HG03025 (cell line): Measurements from ENCODE around the gene TEAD3.

Experiments used
- ATAC-seq: cut with Tn5 transposase; IDR thresholded peaks from one replicate; pipeline ENCODE4 v1.9.1; 2021; ENCODE audit warnings: mild to moderate bottlenecking, moderate library complexity; ENCODE audit not compliant: unreplicated experiment, low FRiP score

The TEAD3 gene

DNA sequence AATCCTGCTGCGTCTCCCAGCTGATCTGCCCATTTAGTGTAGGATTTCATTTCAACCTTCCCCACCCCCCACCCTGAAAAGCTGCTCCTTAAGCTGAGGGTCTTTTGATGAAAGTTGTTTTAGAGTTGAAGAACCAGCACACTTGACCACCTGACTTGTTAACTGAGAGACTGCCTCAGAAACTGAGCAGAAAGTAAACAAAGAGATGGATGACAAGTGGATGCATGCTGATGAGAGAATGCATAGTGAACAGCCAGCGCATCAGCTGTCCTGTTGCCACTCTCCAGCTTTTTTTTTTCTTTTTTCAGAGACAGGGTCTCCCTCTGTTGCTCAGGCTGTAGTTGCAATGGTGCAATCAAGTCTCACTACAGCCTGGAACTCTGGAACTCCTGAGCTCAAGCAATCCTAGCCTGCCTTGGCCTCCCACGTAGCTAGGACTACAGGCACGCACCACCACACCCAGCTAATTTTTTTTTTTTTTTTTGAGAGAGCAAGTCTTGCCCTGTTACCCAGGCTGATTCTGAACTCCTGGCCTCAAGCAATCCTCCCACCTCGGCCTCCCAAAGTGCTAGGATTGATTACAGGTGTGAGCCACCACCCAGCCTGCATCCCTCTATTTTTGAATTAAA, 19.2 kb downstream of the TEAD3 start:
- ATAC-seq = no peak

DNA sequence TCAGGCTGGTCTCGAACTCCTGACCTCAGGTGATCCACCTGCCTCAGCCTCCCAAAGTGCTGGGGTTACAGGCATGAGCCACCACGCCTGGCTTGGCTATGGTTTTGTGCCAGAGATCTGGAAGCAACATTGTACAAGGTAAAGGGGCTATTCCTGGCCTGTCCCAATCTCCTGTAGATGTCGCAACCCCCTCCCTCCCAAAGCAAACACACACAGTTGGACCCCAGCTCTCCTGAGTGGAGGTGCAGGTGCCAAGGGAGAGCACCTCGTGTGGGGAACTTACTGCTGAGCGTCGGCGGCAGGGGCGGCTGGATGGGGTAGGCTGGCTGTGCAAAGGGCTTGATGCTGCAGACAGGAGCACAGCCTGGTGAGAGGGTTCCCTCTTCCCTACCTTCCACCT, 19.9 kb downstream of the TEAD3 start:
- ATAC-seq = no peak

DNA sequence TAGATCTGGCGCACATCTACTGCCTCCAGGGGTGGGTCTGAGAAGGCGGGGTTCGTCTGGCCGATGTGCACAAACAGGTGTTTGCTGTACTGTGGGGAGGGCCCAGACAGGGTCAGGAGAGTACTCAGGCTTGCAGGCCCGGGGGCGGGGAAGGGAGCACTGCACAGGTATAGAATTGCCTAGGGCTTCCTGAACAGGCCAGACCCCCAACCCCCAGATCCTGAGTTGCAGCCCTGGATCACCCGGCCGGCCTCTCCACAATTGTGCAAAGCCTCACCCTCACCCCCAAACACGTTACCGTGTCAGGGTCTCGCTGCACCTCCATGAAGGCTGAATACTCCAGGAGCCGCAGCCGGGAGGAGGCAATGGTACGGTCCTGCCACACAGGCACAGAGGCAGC, 20.9 kb downstream of the TEAD3 start:
- no peak for ATAC-seq

DNA sequence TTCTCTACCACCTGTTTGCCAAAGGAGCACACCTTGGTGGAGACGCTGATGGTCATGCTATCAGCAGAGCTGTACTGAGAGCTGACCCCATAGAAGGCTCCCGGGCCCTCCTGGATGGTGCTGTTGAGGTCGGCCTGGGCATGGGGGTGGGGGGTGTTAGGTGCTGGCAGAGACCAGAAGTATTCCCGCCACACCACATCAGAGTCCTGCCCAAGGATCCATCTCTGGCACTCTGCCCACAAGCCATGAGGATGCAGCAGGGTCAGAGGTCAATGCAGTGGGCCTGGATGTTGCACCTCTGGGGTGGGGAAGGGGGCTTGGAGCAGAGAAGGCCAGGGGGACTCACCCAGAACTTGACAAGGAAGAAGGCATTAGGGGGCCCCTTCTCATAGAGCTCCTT, 21.3 kb downstream of the TEAD3 start:
- no peak for ATAC-seq

DNA sequence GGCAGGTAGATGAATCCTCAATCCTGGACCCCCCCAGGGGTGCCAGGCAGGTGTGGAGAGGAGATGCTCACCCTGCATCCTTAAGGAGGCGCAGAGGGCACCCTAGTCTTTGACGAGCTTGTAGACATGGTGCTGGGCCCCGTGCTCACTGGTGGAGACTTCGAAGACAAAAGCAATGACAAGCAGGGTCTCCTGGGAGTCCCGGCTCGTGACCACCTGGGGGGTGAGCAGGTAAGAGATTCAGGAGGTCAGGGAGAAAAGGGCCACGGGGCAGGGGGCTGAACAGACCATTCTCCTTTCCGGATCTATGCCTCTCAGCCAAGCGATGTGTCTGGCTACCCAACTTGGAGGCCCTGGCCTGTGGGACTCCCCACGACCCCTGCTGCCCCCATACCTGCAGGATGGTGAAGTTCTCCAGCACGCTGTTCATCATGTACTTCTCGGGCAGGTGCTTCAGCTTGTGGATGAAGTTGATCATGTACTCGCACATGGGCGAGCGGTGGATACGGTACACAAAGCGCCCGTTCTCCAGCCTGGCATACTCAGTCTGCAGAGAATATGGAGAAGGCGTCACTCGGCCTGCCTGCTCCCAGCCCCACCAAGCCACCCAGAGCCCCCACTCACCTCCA, 21.8 kb downstream of the TEAD3 start:
- no peak for ATAC-seq

DNA sequence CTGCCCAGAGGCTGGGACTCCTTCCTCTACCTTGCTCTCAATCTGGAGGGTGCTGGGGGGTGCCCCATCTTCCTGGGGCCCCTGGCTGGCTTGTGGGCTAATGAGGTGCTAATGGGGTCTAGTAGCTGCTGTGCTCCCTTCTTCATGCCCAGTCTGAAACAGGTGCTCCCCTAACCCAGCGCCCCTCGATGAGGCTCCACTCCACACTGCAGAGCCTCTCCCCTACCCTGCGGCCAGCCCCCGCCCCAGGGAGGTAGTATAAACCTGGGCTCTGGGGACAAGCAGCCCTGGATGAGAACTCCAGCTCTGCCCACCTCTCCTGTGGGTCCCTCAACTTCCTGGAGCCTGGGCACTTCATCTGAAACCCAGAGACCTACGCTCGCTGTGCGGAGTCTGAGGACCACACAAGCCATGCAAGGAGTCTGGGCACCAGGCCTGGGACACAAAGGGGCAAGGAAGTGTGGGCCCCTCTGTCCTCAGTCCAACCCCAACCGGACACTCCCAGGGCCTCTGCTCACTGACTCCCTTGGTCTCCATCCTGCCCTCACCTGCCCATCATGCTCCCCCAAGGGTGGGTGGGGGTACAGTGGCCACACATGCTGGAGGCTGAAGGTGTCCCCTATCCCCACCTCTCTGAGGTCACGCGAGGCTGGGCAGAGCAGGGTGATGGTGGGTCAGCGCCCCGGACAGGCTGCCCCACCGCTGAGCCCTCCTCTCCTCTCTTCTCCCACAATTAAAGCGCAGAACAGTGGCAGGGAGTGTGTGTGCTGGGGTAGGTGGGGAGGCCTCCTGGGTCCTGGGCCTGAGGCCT, 22.5 kb downstream of the TEAD3 start:
- no peak for ATAC-seq

DNA sequence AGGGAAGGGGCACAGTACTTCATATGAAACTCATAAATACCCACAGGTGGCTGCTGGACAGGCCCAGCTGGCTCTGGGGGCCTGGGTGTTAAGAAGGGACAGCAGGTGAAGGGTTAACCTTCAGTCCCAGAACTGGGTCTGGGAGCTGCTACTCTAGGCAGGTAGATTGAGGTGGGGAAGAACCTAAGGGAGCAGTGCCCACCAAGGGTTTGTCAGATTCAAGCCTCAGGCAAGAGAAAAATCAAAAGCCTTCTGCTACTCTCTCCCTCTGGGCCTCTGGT, 23.1 kb downstream of the TEAD3 start:
- no peak for ATAC-seq

DNA sequence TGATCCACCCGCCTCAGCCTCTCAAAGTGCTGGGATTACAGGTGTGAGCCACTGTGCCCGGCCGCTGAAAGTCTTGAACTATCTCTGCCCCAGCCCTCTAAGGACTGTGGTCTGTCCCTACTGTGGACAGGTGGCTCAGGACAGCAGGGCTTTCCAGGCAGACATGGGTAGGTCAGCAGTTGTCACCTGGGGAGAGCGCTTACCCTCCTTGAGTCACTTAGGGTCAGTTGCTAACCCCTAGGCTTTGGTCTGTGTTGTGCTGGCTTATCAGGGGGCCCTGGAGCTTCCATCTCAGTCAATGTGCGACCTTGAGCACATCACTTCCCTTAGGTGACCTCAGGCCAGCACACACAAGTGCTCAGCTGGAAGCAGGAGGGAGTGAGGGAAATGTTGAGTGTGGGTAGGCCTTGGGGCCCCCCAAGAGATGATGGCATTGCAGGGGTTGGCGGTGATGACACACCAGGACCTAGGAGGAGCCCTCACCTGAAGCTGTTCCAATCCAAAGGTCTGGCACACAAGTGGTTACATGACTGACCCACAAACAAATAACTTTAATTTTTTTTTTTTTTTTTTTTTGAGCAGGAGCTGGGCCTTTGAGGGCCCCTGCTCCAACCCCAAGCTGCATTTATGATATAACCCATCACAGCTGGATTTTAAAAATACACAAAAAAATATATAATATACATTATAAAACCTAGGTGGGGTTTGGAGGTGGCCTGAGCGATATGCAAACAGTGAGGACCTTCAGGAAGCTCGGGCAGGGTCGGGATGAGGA, 23.6 kb downstream of the TEAD3 start:
- ATAC-seq = no peak

DNA sequence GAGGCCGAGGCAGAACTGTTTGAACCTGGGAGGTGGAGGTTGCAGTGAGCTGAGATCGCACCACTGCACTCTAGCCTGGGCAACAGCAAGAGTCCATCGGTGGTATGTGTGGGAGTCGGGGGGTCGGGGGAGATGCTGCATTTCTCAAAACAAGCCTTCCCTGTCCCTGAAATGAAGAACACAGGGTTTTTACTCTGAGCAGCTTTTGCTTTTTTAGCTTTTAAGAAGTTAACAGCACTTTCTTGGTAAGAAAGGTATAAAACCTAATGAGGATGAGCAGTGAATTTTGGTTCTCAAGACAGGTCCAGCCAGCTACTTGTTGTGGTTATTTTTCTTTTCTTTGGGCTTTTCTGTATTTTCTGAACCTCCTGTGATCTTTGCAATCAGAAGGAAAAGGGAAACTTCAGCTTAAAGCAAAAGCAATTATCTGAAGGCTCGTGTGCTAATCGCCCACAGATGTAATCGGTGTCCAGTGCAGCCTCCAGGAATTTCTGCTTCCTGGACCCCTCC, 25.0 kb downstream of the TEAD3 start:
- no peak for ATAC-seq

DNA sequence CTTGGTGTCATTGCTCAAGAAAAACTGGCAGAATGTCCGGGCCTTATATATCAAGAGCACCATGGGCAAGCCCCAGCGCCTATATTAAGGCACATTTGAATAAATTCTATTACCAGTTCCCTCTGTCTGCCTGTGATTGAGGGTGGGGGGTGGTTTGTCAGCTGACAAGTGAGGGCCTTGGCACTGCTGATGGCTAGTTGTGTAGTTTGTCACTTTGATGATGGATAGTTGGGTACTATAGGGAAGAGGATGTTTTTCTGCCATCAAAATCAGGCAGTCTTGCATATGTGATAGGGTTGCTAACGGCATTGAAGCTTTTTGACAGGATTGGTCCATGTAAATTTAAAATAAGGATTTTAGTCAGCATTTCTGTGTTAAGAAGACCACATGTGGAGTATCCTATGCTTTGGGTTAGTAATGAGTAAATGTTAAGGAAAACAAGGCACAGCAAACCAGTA, 26.2 kb downstream of the TEAD3 start:
- no peak for ATAC-seq

DNA sequence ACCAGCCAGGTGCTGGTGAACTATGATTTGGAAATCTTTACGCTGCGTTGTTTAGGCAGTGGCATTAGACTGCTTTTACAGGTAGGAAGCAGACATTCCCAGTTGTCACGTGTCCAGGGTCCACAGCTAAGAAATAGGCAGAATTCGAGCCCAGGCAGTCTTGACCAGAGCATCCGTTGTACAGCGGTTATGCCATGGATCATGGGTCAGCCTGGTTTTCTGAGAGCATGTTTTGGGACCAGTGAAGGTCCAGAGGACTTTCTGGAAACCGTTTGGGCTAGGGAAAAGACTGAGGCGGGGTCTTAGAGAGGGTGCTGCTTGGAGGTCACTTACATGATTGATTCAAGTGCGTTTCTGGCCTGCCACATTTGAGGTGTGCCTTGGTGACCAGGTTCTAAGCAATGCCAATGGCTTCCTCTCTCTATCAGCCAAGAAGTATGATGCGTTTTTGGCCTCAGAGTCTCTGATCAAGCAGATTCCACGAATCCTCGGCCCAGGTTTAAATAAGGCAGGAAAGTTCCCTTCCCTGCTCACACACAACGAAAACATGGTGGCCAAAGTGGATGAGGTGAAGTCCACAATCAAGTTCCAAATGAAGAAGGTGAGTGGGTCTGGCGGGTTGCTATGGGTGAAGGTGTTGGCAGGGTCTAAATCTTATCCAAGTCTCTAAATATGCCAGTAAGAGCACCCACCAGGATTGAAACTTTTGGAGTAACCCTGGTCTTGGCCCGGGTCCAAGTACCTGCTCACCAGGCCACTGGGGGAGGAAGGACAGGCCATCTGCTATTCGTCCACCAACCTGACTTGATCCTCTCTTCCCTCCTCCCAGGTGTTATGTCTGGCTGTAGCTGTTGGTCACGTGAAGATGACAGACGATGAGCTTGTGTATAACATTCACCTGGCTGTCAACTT, 26.9 kb downstream of the TEAD3 start:
- ATAC-seq = no peak

DNA sequence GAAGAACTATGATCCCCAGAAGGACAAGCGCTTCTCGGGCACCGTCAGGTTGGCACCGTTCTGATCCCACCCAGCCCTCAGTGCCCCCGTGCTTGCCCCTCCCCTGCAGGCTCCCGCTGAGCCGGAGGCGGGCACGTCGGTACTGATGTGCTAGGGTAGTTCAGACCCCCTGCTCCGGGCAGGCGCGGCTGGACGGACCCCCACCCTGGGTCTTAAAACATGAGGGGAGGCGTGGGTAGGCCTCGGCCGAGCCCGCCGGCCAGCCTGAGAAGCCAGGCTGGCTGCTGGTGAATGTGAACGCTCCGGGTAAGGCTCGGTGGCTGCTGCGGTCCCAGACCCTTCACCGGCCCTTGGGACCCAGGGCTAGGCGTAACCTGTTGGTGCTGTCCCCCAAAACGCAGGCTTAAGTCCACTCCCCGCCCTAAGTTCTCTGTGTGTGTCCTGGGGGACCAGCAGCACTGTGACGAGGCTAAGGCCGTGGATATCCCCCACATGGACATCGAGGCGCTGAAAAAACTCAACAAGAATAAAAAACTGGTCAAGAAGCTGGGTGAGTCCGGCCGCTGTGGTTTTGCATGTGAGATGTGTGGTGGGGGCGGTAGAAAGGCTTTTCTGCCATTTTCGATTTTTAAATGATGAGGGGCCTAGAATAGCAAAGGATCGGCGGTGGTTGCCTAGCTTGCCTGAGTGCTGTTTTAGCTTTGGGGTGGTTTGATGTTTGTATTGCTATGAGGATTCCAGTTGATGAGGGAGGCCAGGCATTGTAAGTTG, 27.7 kb downstream of the TEAD3 start:
- peak; percentile 11 for ATAC-seq

DNA sequence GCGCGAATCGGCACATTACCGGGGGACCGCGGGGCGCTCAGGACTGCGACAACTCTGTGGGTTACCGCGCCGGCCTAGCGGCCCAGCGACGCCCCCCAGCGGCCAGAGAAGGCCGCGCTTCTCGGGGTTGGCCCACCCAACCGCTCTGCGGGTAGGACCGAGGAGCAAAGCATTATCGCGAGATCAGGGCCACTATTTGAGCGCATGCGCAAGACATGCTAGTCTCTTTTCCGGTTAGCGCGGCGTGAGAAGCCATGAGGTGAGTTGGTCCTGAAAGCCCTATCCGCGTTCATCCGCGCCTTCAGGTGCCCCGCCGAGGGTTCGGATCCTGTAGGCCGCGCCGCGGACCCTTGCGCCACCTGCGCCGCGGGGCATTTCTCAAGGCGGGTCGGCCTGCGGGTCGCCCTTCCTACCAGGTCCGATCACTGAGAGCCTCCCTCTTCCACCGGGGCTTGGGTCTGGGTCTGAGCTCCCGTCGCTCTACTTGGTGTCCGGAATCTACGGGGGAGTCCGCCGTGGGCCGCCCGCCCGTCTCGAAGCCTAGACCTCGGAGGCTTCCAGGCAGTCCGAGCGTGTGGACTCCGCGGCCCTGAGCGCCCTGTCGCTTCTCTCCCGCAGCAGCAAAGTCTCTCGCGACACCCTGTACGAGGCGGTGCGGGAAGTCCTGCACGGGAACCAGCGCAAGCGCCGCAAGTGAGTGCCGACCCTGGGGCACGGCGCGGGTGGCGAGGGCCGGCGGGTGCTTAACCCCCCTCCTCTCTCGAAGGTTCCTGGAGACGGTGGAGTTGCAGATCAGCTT, 28.5 kb downstream of the TEAD3 start, which contains the start of gene RPL10A:
Gene RPL10A, plus strand, starts transcription at position 221 of the 799 bp plus-strand sequence. Its CDS starts 34 bp downstream, at position 255.
- ATAC-seq = peak; percentile 63

DNA sequence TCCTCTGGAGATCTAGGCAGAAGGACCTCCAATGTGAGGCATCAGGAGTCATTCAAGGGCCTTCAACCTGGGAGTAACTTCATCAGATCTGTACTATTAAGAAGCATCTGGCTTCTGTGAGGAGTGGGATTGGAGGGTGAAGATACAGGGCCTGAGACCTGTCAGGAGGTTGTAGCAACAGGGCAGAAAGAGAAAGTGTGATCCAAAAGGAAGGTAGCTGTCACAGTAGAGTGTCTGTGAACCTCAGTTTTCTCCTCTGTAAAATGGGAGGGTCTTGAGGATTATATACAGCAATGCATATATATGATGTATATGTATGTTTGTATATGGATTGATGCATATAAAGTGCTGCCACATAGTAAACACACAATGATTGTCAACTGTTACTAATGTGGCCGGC, 31.2 kb downstream of the TEAD3 start:
- ATAC-seq = no peak

DNA sequence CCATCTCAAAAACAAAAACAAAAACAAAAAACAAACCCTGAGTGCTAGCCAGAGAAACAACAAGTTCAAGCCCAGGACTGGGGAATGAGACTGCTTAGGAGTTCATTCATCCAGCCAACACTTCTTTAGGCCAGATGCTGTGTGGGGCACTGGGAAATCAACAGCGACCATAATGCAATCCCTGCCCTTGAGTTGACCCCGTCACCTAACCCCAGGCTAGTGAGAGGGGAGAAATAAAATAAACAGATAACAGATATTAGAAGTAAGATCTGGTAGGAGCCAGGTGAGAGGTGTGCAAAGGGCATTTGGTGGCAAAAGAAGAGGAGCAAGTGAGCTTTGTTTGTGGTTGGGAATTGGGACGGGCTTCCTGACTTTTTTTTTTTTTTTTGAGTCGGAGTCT, 33.6 kb downstream of the TEAD3 start:
- no peak for ATAC-seq

DNA sequence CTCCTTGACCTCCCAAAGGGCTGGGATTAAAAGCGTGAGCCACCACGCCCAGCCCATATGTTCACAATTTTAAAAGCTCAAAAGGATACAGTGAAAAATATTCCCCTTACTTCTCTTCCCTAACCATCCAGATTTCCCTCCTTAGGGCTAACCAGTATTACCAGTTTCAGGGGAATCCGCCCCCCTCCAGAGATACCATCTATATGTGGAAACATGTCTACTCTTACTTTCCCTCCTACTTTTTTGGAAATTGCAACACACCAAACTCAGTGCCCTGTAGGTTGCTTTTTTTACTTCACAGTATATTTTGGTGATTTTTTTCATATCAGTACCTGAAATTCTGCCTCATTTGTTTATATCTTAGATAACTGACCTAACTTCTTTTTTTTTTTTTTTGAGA, 35.6 kb downstream of the TEAD3 start:
- no peak for ATAC-seq

DNA sequence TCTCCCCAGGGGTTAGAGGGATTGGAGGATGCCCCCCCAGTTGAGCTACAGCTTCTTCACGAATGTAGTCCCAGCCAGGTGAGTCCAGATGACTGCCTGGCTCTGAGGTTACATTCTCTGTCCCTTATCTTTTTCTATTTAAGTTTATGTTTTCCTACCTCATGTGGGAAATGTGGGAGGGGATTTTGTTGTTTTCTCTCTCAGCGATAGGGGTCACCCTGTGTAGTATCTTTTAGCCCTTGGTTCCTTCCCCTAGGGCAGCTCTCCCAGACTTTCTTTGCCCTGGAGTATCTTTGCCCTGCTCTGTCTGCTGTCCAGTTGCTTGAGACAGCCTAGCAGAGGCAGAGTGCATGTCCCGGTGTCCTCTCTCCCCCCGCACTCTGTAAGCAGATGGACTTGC, 39.0 kb downstream of the TEAD3 start:
- no peak for ATAC-seq

DNA sequence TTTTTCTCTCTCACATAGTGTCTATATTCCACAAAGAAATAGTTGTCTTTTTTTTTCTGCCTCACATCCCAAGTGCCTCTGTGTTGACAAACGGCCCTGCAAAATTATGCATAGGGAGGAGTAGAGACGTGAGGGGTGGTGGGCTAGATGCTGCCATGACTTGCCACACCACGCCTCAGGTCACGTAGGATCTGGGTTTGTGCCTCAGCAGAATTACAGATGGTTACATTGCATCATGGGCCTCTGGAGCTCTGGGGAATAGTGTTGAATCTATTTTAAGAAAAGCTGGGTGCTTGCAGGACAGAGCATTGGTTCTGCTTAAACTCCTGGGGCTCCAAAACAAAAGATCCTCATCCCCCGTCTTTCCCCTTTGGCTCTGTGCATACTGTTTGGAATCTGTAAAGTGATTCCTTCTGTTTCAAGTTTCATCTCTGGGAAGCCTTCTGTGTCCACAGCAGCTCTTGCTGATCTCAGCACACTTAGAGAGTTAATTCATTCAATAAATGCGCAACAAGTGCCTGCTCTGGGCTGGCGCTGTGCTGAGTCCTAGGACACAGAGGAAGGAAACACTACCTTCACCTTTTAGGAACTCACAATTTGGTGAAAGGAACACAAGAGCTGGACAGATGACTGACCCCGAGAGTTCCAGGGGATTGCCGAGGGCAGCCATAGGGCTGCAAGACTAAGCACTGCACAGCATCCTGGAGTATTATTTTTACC, 42.3 kb downstream of the TEAD3 start:
- no peak for ATAC-seq
